SH-SY5Y (cell line): ENCODE data around the gene BRD4.

Source experiments
- GATA2 ChIP-seq: IDR thresholded peaks from 2 replicates; pipeline ENCODE4 v1.6.1; 2011; ENCODE audit warnings: mild to moderate bottlenecking, low read depth, low read length
- GATA3 ChIP-seq: IDR thresholded peaks from 2 replicates; pipeline ENCODE4 v1.6.1; 2011; ENCODE audit warnings: low read depth, mild to moderate bottlenecking, low read length, moderate library complexity

- TF ChIP-seq GATA3 = no peak
- TF ChIP-seq GATA2 = no peak
Observed at GRCh38 chr19:15321739-15322138, 10.6 kb downstream of the BRD4 start.
